Activated CD4-positive, CD25-positive, alpha-beta regulatory T cell (primary cell): ENCODE data around the gene HMGB2.

Source experiments
- DNase-seq, 4 experiments: peaks; one replicate each; lab custom pipeline; 2025; lab: John Stamatoyannopoulos, UW

HMGB2 gene

GRCh38 chr4:173288698-173289352 is 45.3 kb downstream of the HMGB2 start:
- no peak for DNase-seq

GRCh38 chr4:173288296-173288695 is 45.9 kb downstream of the HMGB2 start:
- DNase-seq: peak; percentile 26 to 65 (median 48)

GRCh38 chr4:173287486-173287885 is 46.7 kb downstream of the HMGB2 start:
- no peak for DNase-seq

GRCh38 chr4:173284463-173284862 is 49.7 kb downstream of the HMGB2 start:
- no peak for DNase-seq

GRCh38 chr4:173282626-173283025 is 51.5 kb downstream of the HMGB2 start:
- no peak for DNase-seq

- no peak for DNase-seq
These were observed 51.9 kb downstream of the HMGB2 start for GRCh38 chr4:173282256-173282562.

- no peak for DNase-seq
These were observed 52.5 kb downstream of the HMGB2 start for GRCh38 chr4:173281406-173282255.
